Measurements from ENCODE around the gene COL18A1. TPM values are rescaled to one million over a fixed set of nuclear protein-coding genes. Genes with fewer than 3 reads are reported as not detected.

The COL18A1 gene
- total and polyA plus RNA-seq, 2 of the 8 experiments (the other 6 are each of a cell fraction or from before 2014, with no cell fraction given): 145 to 201 TPM

DNA sequence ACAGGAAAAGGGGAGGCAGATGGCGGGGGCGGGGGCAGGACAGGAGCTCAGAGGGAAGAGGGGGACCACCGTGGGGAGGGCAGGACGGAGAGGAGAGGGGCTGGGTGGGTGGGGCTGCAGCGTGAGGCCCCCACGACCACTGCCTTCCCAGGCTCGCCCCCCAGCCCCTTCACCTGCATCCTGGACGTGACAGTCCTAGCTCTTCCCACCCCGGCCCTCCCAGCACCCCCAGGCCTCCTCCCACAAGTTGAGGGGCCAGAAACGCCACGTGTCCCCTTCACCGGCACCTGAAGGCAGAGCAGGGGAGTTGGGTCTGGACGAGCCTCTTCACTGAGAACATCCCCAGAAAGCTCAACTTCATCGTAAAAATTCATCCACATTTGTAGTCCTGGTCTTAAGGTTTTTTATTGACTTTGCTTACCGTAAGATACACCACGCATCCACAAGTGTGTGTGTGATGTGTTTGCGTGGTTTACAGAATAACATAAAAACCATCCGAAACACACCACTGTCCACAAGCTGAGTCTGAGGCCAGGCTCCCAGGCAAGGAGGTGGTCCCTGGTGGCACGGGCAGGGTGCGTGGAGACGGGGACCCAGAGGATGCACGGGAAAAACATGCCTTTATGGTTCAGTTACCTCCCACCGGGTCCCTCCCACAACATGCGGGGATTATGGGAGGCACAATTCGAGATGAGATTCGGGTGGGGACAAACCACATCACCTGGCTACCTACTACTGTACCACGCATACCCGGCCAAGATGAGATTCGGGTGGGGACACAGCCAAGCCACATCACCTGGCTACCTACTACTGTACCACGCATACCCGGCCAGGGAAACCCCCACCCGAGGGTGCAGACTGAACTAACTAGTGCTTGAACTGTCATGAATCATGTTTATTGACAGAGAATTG, 13.9 kb upstream of the COL18A1 start (continued):
- no peak for TF ChIP-seq SAP30 (IDR thresholded peaks at IDR 0.05; ENCODE audit: insufficient read depth, insufficient replicate concordance, low read length)
- TF ChIP-seq SP1 (IDR thresholded peaks at IDR 0.05; ENCODE audit: low read depth, low read length): no peak
- no peak for TF ChIP-seq TAF7 (optimal IDR thresholded peaks at IDR 0.05; ENCODE audit: borderline replicate concordance, low read depth, low read length)
- TF ChIP-seq, protein P1, sequence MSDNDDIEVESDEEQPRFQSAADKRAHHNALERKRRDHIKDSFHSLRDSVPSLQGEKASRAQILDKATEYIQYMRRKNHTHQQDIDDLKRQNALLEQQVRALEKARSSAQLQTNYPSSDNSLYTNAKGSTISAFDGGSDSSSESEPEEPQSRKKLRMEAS (IDR thresholded peaks at IDR 0.05): no peak
- no peak for TF ChIP-seq EP300 (IDR thresholded peaks at IDR 0.05; ENCODE audit: borderline replicate concordance in 1 of 2, low read depth in 2 of 2, low read length in 2 of 2)
- TF ChIP-seq SP2 (IDR thresholded peaks at IDR 0.05; ENCODE audit: low read length): no peak
- TF ChIP-seq SP4 (IDR thresholded peaks at IDR 0.05; ENCODE audit: low read length): no peak
- no peak for TF ChIP-seq CBX8 (IDR thresholded peaks at IDR 0.05; ENCODE audit: borderline replicate concordance, low read depth, low read length)
- TF ChIP-seq EZH2 (IDR thresholded peaks at IDR 0.05; ENCODE audit: low read depth, low read length, severe bottlenecking): no peak
- TF ChIP-seq CHD1 (IDR thresholded peaks at IDR 0.05; ENCODE audit: low read depth, low read length): no peak

Data from H1 (cell line).